SJSA1 (cell line): ENCODE data around the gene STUB1. TPM values are rescaled to one million over a fixed set of nuclear protein-coding genes. Genes with fewer than 3 reads are reported as not detected.
"Not testable (repeated sequence)": the region's sequence is repeated elsewhere in the genome, so short reads cannot be mapped to it uniquely, and the experiment has no call there.

Experiments used
- DNase-seq, 2 experiments: peaks; one replicate each; pipeline ENCODE4 v3.0.0-alpha.2; 2015 to 2020; ENCODE audit warnings: low spot score in 2 of 2, low read depth in 1 of 2
- H3K27ac ChIP-seq: fragments of 250-450 bp; sonication (Bioruptor Pico); 2 replicates; pipeline ENCODE4 v1.5.1; 2020; ENCODE audit warnings: mild to moderate bottlenecking, moderate library complexity
- H3K27me3 ChIP-seq: fragments of 250-450 bp; sonication (Bioruptor Pico); replicated peaks from 2 replicates; pipeline ENCODE4 v1.5.1; 2020; ENCODE audit warnings: mild to moderate bottlenecking, moderate library complexity
- H3K36me3 ChIP-seq: fragments of 250-450 bp; sonication (Bioruptor Pico); 2 replicates; pipeline ENCODE4 v1.5.1; 2020; ENCODE audit warnings: mild to moderate bottlenecking
- H3K4me1 ChIP-seq: fragments of 250-450 bp; sonication (Bioruptor Pico); replicated peaks from 2 replicates; pipeline ENCODE4 v1.6.1; 2021; ENCODE audit warnings: mild to moderate bottlenecking
- H3K4me3 ChIP-seq: fragments of 250-450 bp; sonication (Bioruptor Pico); 2 replicates; pipeline ENCODE4 v1.5.1; 2020; ENCODE audit warnings: mild to moderate bottlenecking
- H3K9me3 ChIP-seq: fragments of 250-450 bp; sonication (Bioruptor Pico); replicated peaks from 2 replicates; pipeline ENCODE4 v1.5.1; 2020; ENCODE audit warnings: mild to moderate bottlenecking
- total RNA-seq: library from RNA; depleted of rRNA; stranded (reverse); fragments of >200 nt; shearing (Covaris generic); gene quantifications from 2 replicates; pipeline ENCODE4 v1.2.3, GENCODE V29; 2014

Gene STUB1
- total RNA-seq, 1 experiment from 2014 or later = 150 TPM

- no peak for DNase-seq
- H3K36me3 ChIP-seq = peaks cover 78% of the 10 kb centered on the region
- H3K9me3 ChIP-seq = peaks cover 5% of the 10 kb centered on the region
- no peaks in the 10 kb centered on the region for H3K27me3 ChIP-seq
- H3K27ac ChIP-seq = peak overlapping the region; percentile 29; the same call in 1 of the 2 replicates
- H3K4me1 ChIP-seq = peaks cover 43% of the 10 kb centered on the region
- H3K4me3 ChIP-seq = peak overlapping the region; percentile 50
Measured at GRCh38 chr16:683396-684070, 3.3 kb downstream of the STUB1 start.

GRCh38 chr16:684071-684794, 4.0 kb downstream of the STUB1 start, which contains the start of gene JMJD8:
Gene JMJD8 (minus strand): TSS chr16:684334. CDS start chr16:684319, 15 bp downstream.
- DNase-seq = peak; percentile 77 to 94
- H3K4me1 ChIP-seq = peaks cover 44% of the 10 kb centered on the region
- H3K9me3 ChIP-seq = peaks cover 5% of the 10 kb centered on the region
- H3K27ac ChIP-seq = peak within 1 kb of the TSS; percentile 29; the same call in 1 of the 2 replicates
- peaks cover 78% of the 10 kb centered on the region for H3K36me3 ChIP-seq
- H3K4me3 ChIP-seq = peak within 1 kb of the TSS; percentile 50
- H3K27me3 ChIP-seq = no peaks in the 10 kb centered on the region

- no peak overlapping the region for H3K27ac ChIP-seq
Measured at GRCh38 chr16:684961-685696, 4.9 kb downstream of the STUB1 start.

GRCh38 chr16:685967-686366, 5.8 kb downstream of the STUB1 start:
- Histone ChIP-seq H3K4me3 (no peak overlapping the region), H3K27me3 (no peaks in the 10 kb centered on the region), H3K9me3 (no peaks in the 10 kb centered on the region; the same call in none of the 2 replicates), H3K36me3 (peaks cover 69% of the 10 kb centered on the region), H3K27ac (no peak overlapping the region), H3K4me1 (peaks cover 42% of the 10 kb centered on the region)
- DNase-seq = peak; percentile 41 to 81

More at GRCh38 chr16:684961-685696, 4.9 kb downstream of the STUB1 start:
- Histone ChIP-seq H3K36me3 (peaks cover 76% of the 10 kb centered on the region), H3K4me1 (peaks cover 43% of the 10 kb centered on the region), H3K9me3 (peaks cover 4% of the 10 kb centered on the region), H3K4me3 (no peak overlapping the region), H3K27me3 (no peaks in the 10 kb centered on the region)
- no peak for DNase-seq

GRCh38 chr16:686459-687260, 6.5 kb downstream of the STUB1 start:
- Histone ChIP-seq H3K4me1 (peaks cover 35% of the 10 kb centered on the region), H3K27ac (no peak overlapping the region), H3K27me3 (peaks cover 6% of the 10 kb centered on the region), H3K36me3 (peaks cover 62% of the 10 kb centered on the region), H3K9me3 (no peaks in the 10 kb centered on the region; the same call in none of the 2 replicates), H3K4me3 (no peak overlapping the region)
- no peak for DNase-seq

GRCh38 chr16:687499-687898, 7.3 kb downstream of the STUB1 start:
- H3K9me3 ChIP-seq = no peaks in the 10 kb centered on the region; the same call in none of the 2 replicates
- DNase-seq = no peak

GRCh38 chr16:689175-689897, 9.1 kb downstream of the STUB1 start:
- DNase-seq = no peak
- Histone ChIP-seq H3K4me1 (peaks cover 17% of the 10 kb centered on the region), H3K4me3 (peak overlapping the region; percentile 71), H3K27me3 (peaks cover 33% of the 10 kb centered on the region), H3K36me3 (peaks cover 35% of the 10 kb centered on the region), H3K9me3 (no peaks in the 10 kb centered on the region), H3K27ac (peak overlapping the region; percentile 36; the same call in 1 of the 2 replicates)

More at GRCh38 chr16:687499-687898, 7.3 kb downstream of the STUB1 start:
- no peak overlapping the region for H3K4me3 ChIP-seq
- peaks cover 54% of the 10 kb centered on the region for H3K36me3 ChIP-seq
- H3K27me3 ChIP-seq = peaks cover 14% of the 10 kb centered on the region
- no peak overlapping the region for H3K27ac ChIP-seq
- H3K4me1 ChIP-seq = peaks cover 29% of the 10 kb centered on the region

GRCh38 chr16:691242-691641, 11.0 kb downstream of the STUB1 start:
- peaks cover 50% of the 10 kb centered on the region for H3K27me3 ChIP-seq
- H3K27ac ChIP-seq, H3K4me3 ChIP-seq, DNase-seq, H3K9me3 ChIP-seq: not testable (repeated sequence)
- peaks cover 19% of the 10 kb centered on the region for H3K36me3 ChIP-seq
- H3K4me1 ChIP-seq = peaks cover 14% of the 10 kb centered on the region

- no peak for DNase-seq
- Histone ChIP-seq H3K9me3 (no peaks in the 10 kb centered on the region), H3K4me3 (no peak overlapping the region), H3K4me1 (peaks cover 14% of the 10 kb centered on the region), H3K27me3 (peaks cover 52% of the 10 kb centered on the region), H3K36me3 (peaks cover 6% of the 10 kb centered on the region; the same call in 1 of the 2 replicates), H3K27ac (no peak overlapping the region)
Measured at GRCh38 chr16:692356-693108, 12.3 kb downstream of the STUB1 start.

- H3K27me3 ChIP-seq = peaks cover 56% of the 10 kb centered on the region
- no peak overlapping the region for H3K4me3 ChIP-seq
- H3K36me3 ChIP-seq = no peaks in the 10 kb centered on the region
- H3K9me3 ChIP-seq = no peaks in the 10 kb centered on the region
- no peak for DNase-seq
- no peak overlapping the region for H3K27ac ChIP-seq
- H3K4me1 ChIP-seq = peaks cover 14% of the 10 kb centered on the region
Measured at GRCh38 chr16:693364-693763, 13.2 kb downstream of the STUB1 start.

GRCh38 chr16:693766-694165, 13.6 kb downstream of the STUB1 start:
- H3K27me3 ChIP-seq = peaks cover 59% of the 10 kb centered on the region
- H3K27ac ChIP-seq = no peak overlapping the region
- peaks cover 14% of the 10 kb centered on the region for H3K4me1 ChIP-seq
- no peak overlapping the region for H3K4me3 ChIP-seq
- DNase-seq = no peak
- H3K36me3 ChIP-seq = no peaks in the 10 kb centered on the region
- H3K9me3 ChIP-seq = no peaks in the 10 kb centered on the region
